DMS79 (cell line): ENCODE results near the gene RPL27.
A peak's percentile ranks its signal among the peaks of the same experiment; 100 is the strongest.
"Not testable (repeated sequence)": the region's sequence is repeated elsewhere in the genome, so short reads cannot be mapped to it uniquely, and the experiment has no call there.

Experiments used
- DNase-seq: peaks from one replicate; lab custom pipeline; 2025; lab: John Stamatoyannopoulos, UW

The RPL27 gene

GRCh38 chr17:42997984-42998938 lies at the start of gene RPL27:
RPL27 (plus strand) TSS chr17:42998419; CDS start chr17:42998751, 332 bp downstream.
- peak; percentile 99 for DNase-seq

- no peak for DNase-seq
These were observed 48.0 kb upstream of the RPL27 start for GRCh38 chr17:42950044-42950783.

GRCh38 chr17:42953669-42954068 lies 44.5 kb upstream of the RPL27 start:
- DNase-seq = no peak

GRCh38 chr17:42964161-42964932 lies 33.9 kb upstream of the RPL27 start, which contains the start of gene AARSD1:
AARSD1 (minus strand) TSS chr17:42964454; CDS start chr17:42964440, 14 bp downstream.
- DNase-seq = peak; percentile 92

GRCh38 chr17:42967925-42968324 lies 30.3 kb upstream of the RPL27 start:
- no peak for DNase-seq

- DNase-seq = peak; percentile 8
These were observed 29.1 kb upstream of the RPL27 start for GRCh38 chr17:42969001-42969581.

GRCh38 chr17:42971589-42971988 lies 26.6 kb upstream of the RPL27 start:
- DNase-seq = no peak

- DNase-seq = not testable (repeated sequence)
These were observed 24.9 kb upstream of the RPL27 start for GRCh38 chr17:42973323-42973722.

- DNase-seq = no peak
These were observed 23.0 kb upstream of the RPL27 start for GRCh38 chr17:42975265-42975664.

- not testable (repeated sequence) for DNase-seq
These were observed 22.5 kb upstream of the RPL27 start for GRCh38 chr17:42975701-42976100.

- peak; percentile 59 for DNase-seq
These were observed 18.5 kb upstream of the RPL27 start, which contains the start of gene PTGES3L for GRCh38 chr17:42979511-42980273. PTGES3L (minus strand) TSS chr17:42980080; CDS start chr17:42980053, 27 bp downstream.

GRCh38 chr17:42980274-42980765 lies 17.9 kb upstream of the RPL27 start, which contains the start of gene RUNDC1:
RUNDC1 (plus strand) TSS chr17:42980565; CDS start chr17:42980577, 12 bp downstream.
- peak; percentile 76 for DNase-seq

GRCh38 chr17:42980766-42981397 lies 17.3 kb upstream of the RPL27 start:
- DNase-seq = peak; percentile 11

GRCh38 chr17:42982266-42982665 lies 16.0 kb upstream of the RPL27 start:
- no peak for DNase-seq

- DNase-seq = no peak
These were observed 13.0 kb upstream of the RPL27 start for GRCh38 chr17:42985225-42985624.

- DNase-seq = no peak
These were observed 9.1 kb upstream of the RPL27 start for GRCh38 chr17:42989141-42989540.

- no peak for DNase-seq
These were observed 8.2 kb upstream of the RPL27 start for GRCh38 chr17:42989726-42990652.

GRCh38 chr17:42991471-42991870 lies 6.7 kb upstream of the RPL27 start:
- DNase-seq = no peak

GRCh38 chr17:42992872-42993271 lies 5.3 kb upstream of the RPL27 start:
- no peak for DNase-seq
